Left colon (tissue), 2 donors: Measurements from ENCODE around the gene GRIN2A. TPM values are rescaled to one million over a fixed set of nuclear protein-coding genes. Genes with fewer than 3 reads are reported as not detected.

Experiments used
- ATAC-seq: fragments of 200-7000 bp; cut with Tn5 transposase; one replicate; pipeline ENCODE4 v1.9.1; 2020; ENCODE audit warnings: mild to moderate bottlenecking, moderate library complexity
- DNase-seq, 2 donors: peaks; one replicate each; pipeline ENCODE4 v3.0.0-alpha.2; 2020
- intact Hi-C, 2 donors: fragments of 100-400 bp; cut with DNase I in 1 of 2; cut with micrococcal nuclease in 1 of 2; formaldehyde crosslinking; loops; one replicate each; pipeline versions ENCODE4 v1.11.2 to v1.14.0; 2022; cut with DNase I, micrococcal nuclease
- total RNA-seq, 2 donors: library from RNA; stranded (reverse); fragmentation: NEBNext Ultra II Directional; extraction: Animal tissue kit (Norgen Biotek cat#: 25700); gene quantifications; one replicate each; pipeline ENCODE4 v1.2.1, GENCODE V29; 2021
- donor health status: DM: no; HTN: no; CAD: no.
- donor health status: DM: yes; HTN: yes; CAD: no.

Gene GRIN2A
- total RNA-seq, 2 donors from 2014 or later: 0.24 to 0.78 TPM

DNA sequence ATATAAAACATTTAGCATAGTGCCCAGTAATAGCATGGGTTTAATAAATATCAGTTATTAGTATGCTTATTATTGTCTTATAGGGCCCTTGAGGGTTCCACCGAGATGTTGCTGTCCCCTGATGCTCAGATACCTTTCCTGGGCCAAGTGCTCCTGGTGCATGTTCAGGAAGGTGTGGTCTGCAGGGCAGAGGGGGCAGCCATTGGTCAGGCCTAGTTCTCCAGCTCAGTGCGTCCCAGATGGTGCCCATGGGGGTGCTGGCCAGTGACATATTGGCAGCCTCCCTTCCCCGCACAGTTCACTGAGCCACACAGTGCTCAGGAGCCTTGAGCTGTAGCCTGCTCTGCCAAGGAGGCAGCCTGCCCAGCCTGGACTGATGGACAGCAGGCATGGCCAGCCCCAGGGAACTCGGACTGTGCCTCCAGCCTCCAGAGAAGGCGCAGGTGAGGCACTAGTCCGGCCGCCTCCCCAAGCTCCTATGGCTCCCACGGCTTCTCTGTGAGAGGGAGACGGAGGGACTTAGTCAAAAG lies 7.7 kb upstream of the GRIN2A start:
- no peak for DNase-seq
- intact Hi-C loops: no loop called here
- ATAC-seq: no peak

GRCh38 chr16:10188236-10188635 lies 6.0 kb upstream of the GRIN2A start:
- ATAC-seq (no peak), DNase-seq (no peak)
- intact Hi-C loops: no loop called here

DNA sequence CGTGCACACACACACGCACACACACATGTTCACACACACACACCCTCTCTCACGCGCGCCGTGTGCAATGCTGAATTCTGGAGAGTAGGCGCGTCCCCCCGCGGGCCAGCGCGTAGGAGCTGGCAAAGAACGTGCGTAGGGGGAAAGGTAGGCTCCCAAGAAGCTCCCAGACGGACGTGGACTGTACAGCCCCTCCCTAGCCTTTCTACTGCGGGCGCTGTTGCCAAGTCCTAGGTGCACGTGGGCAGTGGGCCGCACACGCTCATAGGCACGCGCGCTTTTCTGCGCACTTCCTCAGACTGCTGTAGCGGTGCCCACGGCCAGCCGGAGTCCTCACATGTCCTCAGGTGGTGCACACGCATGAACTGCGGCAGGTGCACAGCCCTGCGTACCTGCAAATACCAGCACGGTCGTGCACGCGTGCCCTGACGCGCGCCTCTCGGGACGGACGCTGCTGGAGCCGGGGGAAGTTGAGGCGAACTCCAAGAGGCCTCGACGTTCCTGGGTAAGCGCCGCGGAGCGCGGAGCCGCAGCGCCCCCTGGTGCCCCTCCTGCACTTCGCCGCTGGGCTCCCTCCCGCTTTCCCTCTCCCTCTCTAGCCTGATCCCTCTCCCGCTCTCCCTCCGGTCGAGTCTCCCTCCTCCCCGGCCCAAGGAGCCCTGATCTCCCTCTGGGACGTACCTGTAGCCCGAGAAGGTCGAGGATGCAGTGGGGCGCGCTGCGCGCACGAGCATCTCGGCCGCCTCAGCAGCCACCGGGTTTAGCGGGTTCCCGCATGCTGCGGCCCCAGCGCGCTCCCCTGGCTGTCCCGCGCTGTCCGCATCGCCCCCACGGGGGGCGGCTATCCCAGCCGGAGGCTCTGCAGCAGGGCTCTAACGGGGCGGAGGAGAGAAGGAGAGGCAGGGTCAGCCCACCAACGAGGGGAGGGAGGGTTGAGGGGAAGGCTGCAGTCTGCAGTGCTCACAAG lies 749 bp downstream of the GRIN2A start:
- intact Hi-C loops: loop anchor here in 1 of 2 donors (5.0 kb wide), 1 partner anchor 884 kb away; no protein-coding TSS in a partner anchor
- ATAC-seq (peak; percentile 95), DNase-seq (peak; percentile 27 to 54)

DNA sequence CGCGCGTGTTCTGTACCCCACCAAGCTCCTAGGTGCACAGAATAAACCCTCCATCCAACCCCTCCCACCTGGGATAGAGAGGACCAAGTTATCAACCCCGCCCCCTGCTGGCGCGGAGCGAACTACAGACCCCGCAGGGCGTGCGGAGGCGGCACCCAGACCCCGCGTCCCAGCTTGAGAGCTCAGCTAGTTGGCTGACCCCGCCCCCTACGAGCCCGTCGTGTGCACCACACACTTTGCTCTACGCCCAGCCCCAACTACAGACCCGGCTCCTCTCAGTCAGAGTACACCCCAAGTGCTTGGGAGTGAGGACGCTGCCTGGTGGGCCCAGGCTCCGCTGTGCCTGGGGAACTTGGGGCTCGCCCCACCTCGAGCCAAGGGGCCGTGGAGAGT lies 1.5 kb downstream of the GRIN2A start:
- ATAC-seq: peak; percentile 40
- DNase-seq: peak in 1 of 2 donors; percentile 43
- intact Hi-C loops: loop anchor here in 1 of 2 donors (5.0 kb wide), 1 partner anchor 883 kb away; no protein-coding TSS in a partner anchor

- intact Hi-C loops: loop anchor here in 1 of 2 donors (5.0 kb wide), 1 partner anchor 883 kb away; no protein-coding TSS in a partner anchor
- no peak for DNase-seq
- no peak for ATAC-seq
These were observed 2.0 kb downstream of the GRIN2A start for GRCh38 chr16:10180042-10180770.

DNA sequence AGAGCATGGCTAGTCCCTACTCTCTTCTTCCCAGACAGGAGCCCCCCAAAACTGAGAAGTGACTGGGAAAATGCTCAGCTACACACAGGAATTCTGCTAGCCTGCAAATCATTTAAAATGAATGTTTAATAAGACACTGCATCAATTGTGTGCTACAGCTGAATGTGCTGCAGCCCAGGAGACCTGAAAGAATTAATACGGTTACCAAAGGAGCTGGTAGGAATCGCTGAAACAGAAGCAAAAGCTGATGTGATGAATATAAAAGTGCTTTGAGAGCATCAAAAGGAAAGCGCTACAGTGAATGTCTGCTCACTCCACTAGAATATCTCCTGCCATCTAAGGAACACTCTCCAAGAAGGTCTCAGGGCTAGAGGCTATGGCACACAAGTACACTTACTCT lies 3.7 kb downstream of the GRIN2A start:
- ATAC-seq (no peak), DNase-seq (no peak)
- intact Hi-C loops: loop anchor here in 1 of 2 donors (10.0 kb wide), 1 partner anchor 534 kb away; no protein-coding TSS in a partner anchor

DNA sequence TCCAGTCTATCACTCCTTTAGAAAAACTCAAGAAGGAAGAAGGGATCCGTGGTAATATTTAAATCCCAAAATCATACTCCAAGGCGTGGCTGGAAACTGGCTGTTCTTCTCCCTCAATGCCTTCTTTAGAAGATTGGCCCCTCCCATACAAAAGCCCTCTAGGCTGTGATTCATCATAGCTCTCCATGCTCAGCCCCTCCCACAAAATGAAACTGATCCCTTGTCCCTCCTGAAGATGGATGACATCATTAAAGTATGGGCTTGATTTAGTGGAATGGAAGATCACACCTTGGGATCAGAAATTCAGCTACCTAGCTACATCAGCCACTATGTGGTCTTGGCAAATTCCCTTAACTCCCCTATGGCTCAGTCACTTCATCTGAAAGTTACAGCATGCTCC lies 4.1 kb downstream of the GRIN2A start:
- ATAC-seq (no peak), DNase-seq (no peak)
- intact Hi-C loops: loop anchor here in 1 of 2 donors (10.0 kb wide), 1 partner anchor 533 kb away; no protein-coding TSS in a partner anchor

GRCh38 chr16:10172848-10173655 lies 9.2 kb downstream of the GRIN2A start:
- intact Hi-C loops: loop anchor here in 1 of 2 donors (10.0 kb wide), 1 partner anchor 528 kb away; no protein-coding TSS in a partner anchor
- DNase-seq (no peak), ATAC-seq (no peak)

GRCh38 chr16:10171221-10171620 lies 11.0 kb downstream of the GRIN2A start:
- ATAC-seq (no peak), DNase-seq (no peak)
- intact Hi-C loops: loop anchor here in 1 of 2 donors (10.0 kb wide), 1 partner anchor 526 kb away; no protein-coding TSS in a partner anchor

DNA sequence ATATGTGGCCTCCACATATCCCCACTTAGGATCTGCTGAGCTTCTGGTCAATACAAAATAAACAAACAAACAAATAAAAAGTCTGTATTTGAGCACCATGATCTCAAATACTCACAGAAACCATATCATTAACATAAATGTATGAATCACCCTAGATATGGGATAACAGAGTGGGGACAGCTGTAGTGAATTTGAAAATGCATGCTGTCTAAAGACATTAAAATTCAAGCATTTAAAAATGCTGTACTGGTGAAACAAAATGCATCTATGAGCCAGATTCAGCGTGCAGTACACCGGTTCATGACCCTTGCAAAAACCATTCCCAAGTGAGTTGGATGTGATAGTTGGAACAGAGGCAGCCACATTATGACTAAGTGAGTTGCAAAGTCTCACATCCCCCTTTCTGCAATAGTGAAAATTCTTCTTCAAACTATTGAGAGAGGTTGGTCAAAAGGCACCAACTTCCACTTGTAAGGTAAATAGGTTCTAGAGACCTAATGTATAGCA lies 12.3 kb downstream of the GRIN2A start:
- ATAC-seq (no peak), DNase-seq (no peak)
- intact Hi-C loops: loop anchor here in 1 of 2 donors (10.0 kb wide), 1 partner anchor 525 kb away; no protein-coding TSS in a partner anchor

DNA sequence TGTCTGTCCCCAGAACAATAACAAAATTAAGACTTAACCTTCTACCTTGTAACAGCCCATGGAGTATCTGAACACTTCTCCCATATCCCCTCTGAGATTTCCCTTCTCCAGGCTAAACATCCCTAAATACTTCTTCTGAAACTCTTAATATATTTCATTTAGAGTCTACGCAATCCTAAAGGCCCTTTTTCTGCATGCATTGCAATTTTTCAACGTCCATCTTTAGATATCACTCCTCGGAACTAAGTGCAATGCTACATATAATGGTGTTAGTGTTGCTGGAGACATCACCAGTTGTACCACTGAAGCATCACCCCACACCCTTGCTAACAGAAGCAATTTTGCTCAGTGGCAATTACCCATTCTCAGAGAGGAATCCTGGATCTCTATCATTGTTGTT lies 13.2 kb downstream of the GRIN2A start:
- DNase-seq (no peak), ATAC-seq (no peak)
- intact Hi-C loops: no loop called here

DNA sequence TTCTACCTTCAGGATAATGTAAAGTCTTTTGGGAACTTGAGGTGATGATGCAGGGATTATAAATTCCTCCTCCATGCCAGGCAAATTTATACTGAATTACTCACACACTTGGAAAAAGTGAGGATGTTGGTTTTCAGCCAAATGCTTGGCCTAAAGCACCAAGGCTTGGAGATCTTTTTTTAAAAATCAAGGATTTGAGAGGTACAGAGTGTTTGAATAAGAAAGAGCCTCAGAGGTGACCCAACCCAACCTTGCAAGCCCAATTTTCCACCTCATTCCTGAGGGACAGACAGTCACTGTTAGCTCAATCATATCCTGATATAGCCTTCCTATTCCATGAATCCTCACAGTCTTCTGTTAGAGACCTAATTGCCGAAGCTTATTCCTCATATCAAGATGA lies 14.0 kb downstream of the GRIN2A start:
- DNase-seq (no peak), ATAC-seq (no peak)
- intact Hi-C loops: no loop called here

DNA sequence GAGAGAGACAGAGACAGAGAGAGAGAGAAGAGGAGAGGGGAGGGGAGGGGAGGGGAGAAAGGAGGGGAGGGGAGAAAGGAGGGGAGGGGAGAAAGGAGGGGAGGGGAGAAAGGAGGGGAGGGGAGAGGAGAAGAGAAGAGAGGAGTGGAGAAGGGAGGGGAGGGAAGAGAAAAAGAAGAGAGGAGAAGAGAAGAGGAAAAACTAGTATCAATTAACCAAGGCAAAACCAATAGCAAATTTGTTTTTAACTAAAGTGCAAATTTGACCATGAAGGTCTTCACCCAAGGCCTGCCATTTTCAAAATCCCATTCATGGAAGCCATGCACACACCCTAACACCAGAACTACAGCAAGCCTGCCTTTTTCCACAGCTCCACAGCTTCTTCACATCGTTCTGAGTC lies 16.6 kb downstream of the GRIN2A start:
- ATAC-seq: no peak
- intact Hi-C loops: no loop called here
- DNase-seq: no peak

GRCh38 chr16:10162981-10163380 lies 19.2 kb downstream of the GRIN2A start:
- DNase-seq (no peak), ATAC-seq (no peak)
- intact Hi-C loops: no loop called here

DNA sequence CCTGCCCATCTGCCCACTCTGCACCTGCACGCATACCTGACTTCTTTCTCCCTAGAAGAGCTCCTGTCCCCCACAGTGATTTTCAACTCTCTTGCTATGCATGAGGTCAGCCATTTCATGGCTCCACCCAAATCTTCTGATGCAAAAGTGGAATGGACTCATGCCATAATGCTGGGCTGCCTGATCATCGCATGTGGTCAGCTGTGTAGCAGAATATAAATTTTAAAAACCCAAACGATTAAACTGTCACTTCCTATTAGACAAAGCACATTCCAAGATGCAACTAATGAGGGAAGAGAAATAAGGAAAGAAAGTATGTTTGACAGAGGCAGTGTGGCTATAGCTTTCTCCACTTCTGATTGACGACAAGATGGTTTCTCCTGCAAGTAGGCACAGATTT lies 26.1 kb downstream of the GRIN2A start:
- intact Hi-C loops: no loop called here
- ATAC-seq: no peak

DNA sequence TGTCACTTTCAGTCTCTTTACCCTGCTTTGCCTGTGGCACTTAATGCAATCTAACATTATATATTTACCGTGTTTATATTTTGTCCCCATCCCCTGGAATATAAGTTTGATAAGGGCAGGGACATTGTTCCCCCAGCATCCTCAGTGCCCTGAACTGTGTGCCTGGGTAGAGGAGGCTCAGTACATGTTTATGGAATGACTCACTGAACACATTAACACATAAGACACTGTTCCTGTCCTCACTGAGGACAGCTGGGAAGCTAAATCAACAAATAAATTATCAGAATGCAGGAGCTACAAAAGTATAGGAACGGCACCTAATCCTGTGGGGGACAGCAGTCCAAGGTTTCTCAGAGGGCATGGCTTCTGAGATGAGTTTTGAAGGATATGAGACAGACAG lies 27.8 kb downstream of the GRIN2A start:
- DNase-seq (no peak), ATAC-seq (no peak)
- intact Hi-C loops: no loop called here

More for the DNA sequence above, 26.1 kb downstream of the GRIN2A start:
- DNase-seq: no peak

DNA sequence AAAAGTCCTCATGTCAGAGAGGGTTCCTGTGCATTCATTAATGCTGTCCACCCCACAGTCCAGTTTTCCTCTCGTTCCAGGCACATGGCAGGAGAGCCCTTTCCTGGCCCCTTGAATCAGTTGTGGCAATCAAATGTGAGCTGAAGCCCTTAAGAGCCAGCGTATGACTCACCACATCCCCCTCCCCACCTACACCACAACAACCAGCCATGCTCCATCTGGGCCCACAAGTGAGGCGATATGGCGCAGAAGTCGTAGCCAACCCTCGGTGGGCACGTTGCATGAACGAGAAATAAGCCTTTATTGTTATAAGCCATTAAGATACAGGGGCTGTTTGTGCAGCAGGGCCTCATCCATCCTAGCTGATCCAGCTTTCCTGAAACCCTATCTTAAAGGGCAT lies 28.2 kb downstream of the GRIN2A start:
- no peak for DNase-seq
- no peak for ATAC-seq
- intact Hi-C loops: no loop called here

- intact Hi-C loops: no loop called here
- ATAC-seq: no peak
- no peak for DNase-seq
These were observed 30.5 kb downstream of the GRIN2A start for GRCh38 chr16:10151718-10152117.
